ENCODE measurements around the gene USP43.

DNA sequence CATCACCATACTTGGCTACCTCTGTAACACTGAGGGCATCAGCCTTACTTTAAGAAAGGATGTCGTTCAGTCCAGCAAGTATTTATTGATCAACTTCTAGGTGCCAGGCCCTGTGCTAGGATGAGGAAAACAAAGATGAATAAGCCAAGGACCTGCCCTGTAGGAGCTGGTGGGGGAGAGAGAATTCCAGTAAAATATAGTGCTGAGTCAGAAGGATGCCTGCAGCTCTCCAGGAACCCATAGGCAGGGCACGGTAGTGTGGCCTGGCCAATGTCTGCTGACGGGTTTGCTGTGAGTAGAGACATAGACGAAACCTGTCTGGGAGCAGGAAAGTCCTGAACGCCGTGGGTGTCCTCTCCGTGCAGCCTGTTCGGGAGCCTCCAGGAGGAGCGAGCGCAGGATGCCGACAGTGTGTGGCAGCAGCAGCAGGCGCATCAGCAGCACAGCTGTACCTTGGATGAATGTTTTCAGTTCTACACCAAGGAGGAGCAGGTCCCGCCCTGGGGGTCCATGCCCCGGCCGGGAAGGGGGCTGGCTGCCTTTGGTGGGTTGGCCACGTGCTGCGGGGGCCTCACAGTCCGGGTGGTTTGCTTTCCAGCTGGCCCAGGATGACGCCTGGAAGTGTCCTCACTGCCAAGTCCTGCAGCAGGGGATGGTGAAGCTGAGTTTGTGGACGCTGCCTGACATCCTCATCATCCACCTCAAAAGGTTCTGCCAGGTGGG, 55.6 kb downstream of the USP43 start:
- TF ChIP-seq, protein P1, sequence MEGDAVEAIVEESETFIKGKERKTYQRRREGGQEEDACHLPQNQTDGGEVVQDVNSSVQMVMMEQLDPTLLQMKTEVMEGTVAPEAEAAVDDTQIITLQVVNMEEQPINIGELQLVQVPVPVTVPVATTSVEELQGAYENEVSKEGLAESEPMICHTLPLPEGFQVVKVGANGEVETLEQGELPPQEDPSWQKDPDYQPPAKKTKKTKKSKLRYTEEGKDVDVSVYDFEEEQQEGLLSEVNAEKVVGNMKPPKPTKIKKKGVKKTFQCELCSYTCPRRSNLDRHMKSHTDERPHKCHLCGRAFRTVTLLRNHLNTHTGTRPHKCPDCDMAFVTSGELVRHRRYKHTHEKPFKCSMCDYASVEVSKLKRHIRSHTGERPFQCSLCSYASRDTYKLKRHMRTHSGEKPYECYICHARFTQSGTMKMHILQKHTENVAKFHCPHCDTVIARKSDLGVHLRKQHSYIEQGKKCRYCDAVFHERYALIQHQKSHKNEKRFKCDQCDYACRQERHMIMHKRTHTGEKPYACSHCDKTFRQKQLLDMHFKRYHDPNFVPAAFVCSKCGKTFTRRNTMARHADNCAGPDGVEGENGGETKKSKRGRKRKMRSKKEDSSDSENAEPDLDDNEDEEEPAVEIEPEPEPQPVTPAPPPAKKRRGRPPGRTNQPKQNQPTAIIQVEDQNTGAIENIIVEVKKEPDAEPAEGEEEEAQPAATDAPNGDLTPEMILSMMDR (IDR thresholded peaks at IDR 0.05; ENCODE audit: low read length): no peak
- TF ChIP-seq EZH2 (optimal IDR thresholded peaks at IDR 0.05; ENCODE audit: low read depth, low read length) (no peak), EZH2phosphoT487 (IDR thresholded peaks at IDR 0.05; ENCODE audit: low read length) (no peak)

Measured in MM.1S (cell line).